HG02763 (cell line): Measurements from ENCODE around the gene ERVMER34-1.

Experiments
- ATAC-seq: cut with Tn5 transposase; IDR thresholded peaks from one replicate; pipeline ENCODE4 v1.9.1; 2021; ENCODE audit warnings: mild to moderate bottlenecking, moderate library complexity; ENCODE audit not compliant: unreplicated experiment

Gene ERVMER34-1

GRCh38 chr4:52721968-52722815 lies 29.0 kb downstream of the ERVMER34-1 start:
- peak; percentile 88 for ATAC-seq

GRCh38 chr4:52718123-52718522 lies 33.1 kb downstream of the ERVMER34-1 start:
- ATAC-seq = no peak

GRCh38 chr4:52716364-52717151 lies 34.7 kb downstream of the ERVMER34-1 start:
- ATAC-seq = no peak

GRCh38 chr4:52715914-52716313 lies 35.3 kb downstream of the ERVMER34-1 start:
- no peak for ATAC-seq

GRCh38 chr4:52715255-52715897 lies 35.8 kb downstream of the ERVMER34-1 start:
- no peak for ATAC-seq

GRCh38 chr4:52714597-52715254 lies 36.5 kb downstream of the ERVMER34-1 start:
- no peak for ATAC-seq

- no peak for ATAC-seq
These were observed 37.7 kb downstream of the ERVMER34-1 start for GRCh38 chr4:52713456-52713937.

GRCh38 chr4:52712251-52713130 lies 38.7 kb downstream of the ERVMER34-1 start:
- peak; percentile 88 for ATAC-seq

GRCh38 chr4:52711834-52712250 lies 39.4 kb downstream of the ERVMER34-1 start:
- peak; percentile 2 for ATAC-seq

- ATAC-seq = no peak
These were observed 40.0 kb downstream of the ERVMER34-1 start for GRCh38 chr4:52711272-52711671.

GRCh38 chr4:52709155-52709554 lies 42.1 kb downstream of the ERVMER34-1 start:
- ATAC-seq = no peak

- no peak for ATAC-seq
These were observed 46.6 kb downstream of the ERVMER34-1 start for GRCh38 chr4:52704661-52705060.

GRCh38 chr4:52704133-52704532 lies 47.1 kb downstream of the ERVMER34-1 start:
- ATAC-seq = no peak

- peak; percentile 96 for ATAC-seq
These were observed 50.0 kb downstream of the ERVMER34-1 start for GRCh38 chr4:52701207-52701606.

GRCh38 chr4:52694936-52695335 lies 56.3 kb downstream of the ERVMER34-1 start:
- no peak for ATAC-seq

GRCh38 chr4:52693492-52693891 lies 57.7 kb downstream of the ERVMER34-1 start:
- no peak for ATAC-seq
